GM18511 (cell line): ENCODE data around the gene HOXB4.
"Not testable (repeated sequence)": the region's sequence is repeated elsewhere in the genome, so short reads cannot be mapped to it uniquely, and the experiment has no call there.

Experiments
- ATAC-seq: cut with Tn5 transposase; IDR thresholded peaks from one replicate; pipeline ENCODE4 v1.9.1; 2021; ENCODE audit warnings: mild to moderate bottlenecking, moderate library complexity; ENCODE audit not compliant: unreplicated experiment

Gene HOXB4

GRCh38 chr17:48535793-48536559, 42.2 kb downstream of the HOXB4 start:
- ATAC-seq, result not testable (repeated sequence)

GRCh38 chr17:48532261-48532660, 45.9 kb downstream of the HOXB4 start:
- ATAC-seq, result no peak

- no peak for ATAC-seq
Measured at GRCh38 chr17:48530887-48531272, 47.3 kb downstream of the HOXB4 start, which contains the start of gene HOXB1. TSS of gene HOXB1 (minus strand) at chr17:48531011. CDS start at chr17:48530904, 107 bp downstream.

GRCh38 chr17:48530208-48530886, 47.8 kb downstream of the HOXB4 start:
- no peak for ATAC-seq

GRCh38 chr17:48529683-48530009, 48.5 kb downstream of the HOXB4 start:
- no peak for ATAC-seq

GRCh38 chr17:48528936-48529682, 49.0 kb downstream of the HOXB4 start:
- ATAC-seq, result no peak

GRCh38 chr17:48528153-48528935, 49.8 kb downstream of the HOXB4 start:
- no peak for ATAC-seq

- ATAC-seq, result no peak
Measured at GRCh38 chr17:48527547-48527932, 50.6 kb downstream of the HOXB4 start.

- no peak for ATAC-seq
Measured at GRCh38 chr17:48526608-48527546, 51.3 kb downstream of the HOXB4 start.
